H9 (cell line): ENCODE results near the gene CCL4L2. TPM values are rescaled to one million over a fixed set of nuclear protein-coding genes. Genes with fewer than 3 reads are reported as not detected.

ENCODE experiments used
- DNase-seq: peaks from one replicate; pipeline ENCODE4 v3.0.0-alpha.2; 2017
- H2AFZ ChIP-seq: one replicate; pipeline ENCODE4 v1.6.1; 2013; ENCODE audit warnings: mild to moderate bottlenecking, low read length, control low read depth, moderate library complexity
- H2AK5ac ChIP-seq: 2 replicates; pipeline ENCODE4 v1.6.1; 2013; ENCODE audit warnings: low read length, control low read depth, mixed read lengths; ENCODE audit not compliant: insufficient read length
- H2BK120ac ChIP-seq: one replicate; pipeline ENCODE4 v1.6.1; 2013; ENCODE audit warnings: low read depth, mild to moderate bottlenecking, low read length, control low read depth, inconsistent platforms; ENCODE audit not compliant: poor library complexity, severe bottlenecking
- H2BK12ac ChIP-seq: 2 replicates; pipeline ENCODE4 v1.6.1; 2013; ENCODE audit warnings: low read length, control low read depth, mixed read lengths, low read depth; ENCODE audit not compliant: insufficient read length
- H2BK15ac ChIP-seq: 2 replicates; pipeline ENCODE4 v1.6.1; 2013; ENCODE audit warnings: low read depth, low read length, control low read depth
- H2BK20ac ChIP-seq: one replicate; pipeline ENCODE4 v1.6.1; 2013; ENCODE audit warnings: low read depth, mild to moderate bottlenecking, low read length, control low read depth, inconsistent platforms; ENCODE audit not compliant: poor library complexity, severe bottlenecking
- H2BK5ac ChIP-seq: 2 replicates; pipeline ENCODE4 v1.6.1; 2013; ENCODE audit warnings: low read length, control low read depth, mixed read lengths; ENCODE audit not compliant: insufficient read length
- H3K14ac ChIP-seq: 2 replicates; pipeline ENCODE4 v1.6.1; 2013; ENCODE audit warnings: low read length, control low read depth; ENCODE audit not compliant: insufficient read depth
- H3K18ac ChIP-seq: 2 replicates; pipeline ENCODE4 v1.6.1; 2013; ENCODE audit warnings: low read depth, mild to moderate bottlenecking, mixed read lengths, low read length, control low read depth; ENCODE audit not compliant: insufficient read length
- H3K23ac ChIP-seq: 2 replicates; pipeline ENCODE4 v1.6.1; 2013; ENCODE audit warnings: low read length, control low read depth, mixed read lengths, low read depth; ENCODE audit not compliant: insufficient read length
- H3K23me2 ChIP-seq: 2 replicates; pipeline ENCODE4 v1.6.1; 2013; ENCODE audit warnings: low read depth, mild to moderate bottlenecking, mixed read lengths, low read length, control low read depth; ENCODE audit not compliant: insufficient read length, poor library complexity, severe bottlenecking
- H3K27ac ChIP-seq: 2 replicates; pipeline ENCODE4 v1.5.1; 2013; ENCODE audit warnings: low read length, control low read depth, mixed read lengths, low read depth; ENCODE audit not compliant: insufficient read length
- H3K27me3 ChIP-seq: 2 replicates; pipeline ENCODE4 v1.6.1; 2013; ENCODE audit warnings: low read length, control low read depth, inconsistent platforms; ENCODE audit not compliant: insufficient read depth
- H3K4ac ChIP-seq: 2 replicates; pipeline ENCODE4 v1.6.1; 2013; ENCODE audit warnings: low read depth, mild to moderate bottlenecking, control low read depth, inconsistent platforms, low read length, moderate library complexity
- H3K4me1 ChIP-seq: 2 replicates; pipeline ENCODE4 v1.6.1; 2013; ENCODE audit warnings: low read length, control low read depth, inconsistent platforms; ENCODE audit not compliant: insufficient read depth
- H3K4me2 ChIP-seq: 2 replicates; pipeline ENCODE4 v1.6.1; 2013; ENCODE audit warnings: low read length, control low read depth, mixed read lengths; ENCODE audit not compliant: insufficient read length, insufficient read depth
- H3K56ac ChIP-seq: 2 replicates; pipeline ENCODE4 v1.6.1; 2013; ENCODE audit warnings: low read depth, mild to moderate bottlenecking, mixed read lengths, low read length, control low read depth; ENCODE audit not compliant: insufficient read length
- H3K79me1 ChIP-seq: 2 replicates; pipeline ENCODE4 v1.6.1; 2013; ENCODE audit warnings: low read depth, mild to moderate bottlenecking, moderate library complexity, low read length, control low read depth, inconsistent platforms; ENCODE audit not compliant: insufficient read depth, poor library complexity, severe bottlenecking
- H3K79me2 ChIP-seq: 2 replicates; pipeline ENCODE4 v1.6.1; 2013; ENCODE audit warnings: low read length, control low read depth, inconsistent platforms; ENCODE audit not compliant: insufficient read depth
- H3K9ac ChIP-seq: 2 replicates; pipeline ENCODE4 v1.6.1; 2013; ENCODE audit warnings: low read length, control low read depth, mixed read lengths; ENCODE audit not compliant: insufficient read length; ENCODE audit errors: extremely low read depth
- H3K9me3 ChIP-seq: one replicate; pipeline ENCODE4 v1.6.1; 2013; ENCODE audit warnings: low read depth, low read length, inconsistent platforms; ENCODE audit not compliant: control insufficient read depth
- H3T11ph ChIP-seq: one replicate; pipeline ENCODE4 v1.6.1; 2013; ENCODE audit warnings: mild to moderate bottlenecking, low read length, control low read depth, inconsistent platforms
- H4K20me1 ChIP-seq: one replicate; pipeline ENCODE4 v1.6.1; 2013; ENCODE audit not compliant: control insufficient read depth, insufficient read length, insufficient read depth
- H4K5ac ChIP-seq: 2 replicates; pipeline ENCODE4 v1.6.1; 2013; ENCODE audit warnings: low read depth, mild to moderate bottlenecking, mixed read lengths, low read length, control low read depth; ENCODE audit not compliant: insufficient read length
- H4K8ac ChIP-seq: replicated peaks from 2 replicates; pipeline ENCODE4 v1.6.1; 2013; ENCODE audit warnings: low read length, control low read depth, mixed read lengths, low read depth; ENCODE audit not compliant: insufficient read length
- H4K91ac ChIP-seq: 2 replicates; pipeline ENCODE4 v1.6.1; 2013; ENCODE audit warnings: low read depth, mild to moderate bottlenecking, moderate library complexity, mixed read lengths, low read length, control low read depth; ENCODE audit not compliant: insufficient read length
- H3K27ac Mint-ChIP-seq, 3 experiments: 2 replicates in 2 of 3; 3 replicates in 1 of 3; pipeline ENCODE4 v1.8.0; 2020 to 2021; ENCODE audit warnings: mixed read lengths in 3 of 3, mild to moderate bottlenecking in 1 of 3, moderate library complexity in 1 of 3
- H3K27me3 Mint-ChIP-seq: 2 replicates; pipeline ENCODE4 v1.8.0; 2021; ENCODE audit warnings: low read depth, mild to moderate bottlenecking, moderate library complexity, mixed read lengths
- H3K36me3 Mint-ChIP-seq, 3 experiments: 2 replicates in 2 of 3; 3 replicates in 1 of 3; pipeline ENCODE4 v1.8.0; 2020 to 2021; ENCODE audit warnings: low read depth in 3 of 3, mixed read lengths in 3 of 3; ENCODE audit not compliant: insufficient read depth in 1 of 3
- H3K4me1 Mint-ChIP-seq, 2 experiments: 2 replicates each; pipeline ENCODE4 v1.8.0; 2020; ENCODE audit warnings: mixed read lengths in 2 of 2
- H3K4me3 Mint-ChIP-seq, 2 experiments: 2 replicates in 1 of 2; 3 replicates in 1 of 2; pipeline ENCODE4 v1.8.0; 2020 to 2021; ENCODE audit warnings: mild to moderate bottlenecking in 2 of 2, mixed read lengths in 2 of 2, moderate library complexity in 1 of 2
- H3K9me3 Mint-ChIP-seq, 2 experiments: 2 replicates in 1 of 2; 3 replicates in 1 of 2; pipeline ENCODE4 v1.8.0; 2020; ENCODE audit warnings: mild to moderate bottlenecking in 2 of 2, mixed read lengths in 2 of 2, moderate library complexity in 1 of 2
- WGBS: extraction: QIAGEN DNeasy Blood & Tissue Kit; methylation state at CpG from one replicate; pipeline ENCODE4 v1.1.7; 2013; ENCODE audit warnings: missing lambda C conversion rate, low lambda C conversion rate, mixed read lengths; ENCODE audit not compliant: insufficient read length; ENCODE audit errors: extremely low coverage; 5-methylcytosine and 5-hydroxymethylcytosine counted together
- total RNA-seq: library from RNA; stranded (reverse); gene quantifications from 2 replicates; pipeline ENCODE4 v1.2.1, GENCODE V29; 2021
- TF ChIP-seq, protein P1 (sequence below): fragments of 200-600 bp; sonication (generic); conservative IDR thresholded peaks from 3 replicates; pipeline ENCODE4 v1.8.0; 2021; ENCODE audit warnings: antibody characterized with exemption, mild to moderate bottlenecking

CCL4L2 gene
- total RNA-seq, 1 experiment from 2014 or later = not detected

GRCh38 chr17:36184023-36184765, 26.7 kb upstream of the CCL4L2 start:
- H3K4me3 Mint-ChIP-seq = peak overlapping the region; percentile 72 to 81
- H3K4me2 ChIP-seq = no peak overlapping the region
- TF ChIP-seq, protein P1, sequence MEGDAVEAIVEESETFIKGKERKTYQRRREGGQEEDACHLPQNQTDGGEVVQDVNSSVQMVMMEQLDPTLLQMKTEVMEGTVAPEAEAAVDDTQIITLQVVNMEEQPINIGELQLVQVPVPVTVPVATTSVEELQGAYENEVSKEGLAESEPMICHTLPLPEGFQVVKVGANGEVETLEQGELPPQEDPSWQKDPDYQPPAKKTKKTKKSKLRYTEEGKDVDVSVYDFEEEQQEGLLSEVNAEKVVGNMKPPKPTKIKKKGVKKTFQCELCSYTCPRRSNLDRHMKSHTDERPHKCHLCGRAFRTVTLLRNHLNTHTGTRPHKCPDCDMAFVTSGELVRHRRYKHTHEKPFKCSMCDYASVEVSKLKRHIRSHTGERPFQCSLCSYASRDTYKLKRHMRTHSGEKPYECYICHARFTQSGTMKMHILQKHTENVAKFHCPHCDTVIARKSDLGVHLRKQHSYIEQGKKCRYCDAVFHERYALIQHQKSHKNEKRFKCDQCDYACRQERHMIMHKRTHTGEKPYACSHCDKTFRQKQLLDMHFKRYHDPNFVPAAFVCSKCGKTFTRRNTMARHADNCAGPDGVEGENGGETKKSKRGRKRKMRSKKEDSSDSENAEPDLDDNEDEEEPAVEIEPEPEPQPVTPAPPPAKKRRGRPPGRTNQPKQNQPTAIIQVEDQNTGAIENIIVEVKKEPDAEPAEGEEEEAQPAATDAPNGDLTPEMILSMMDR = no peak
- no peak overlapping the region for H3K9ac ChIP-seq
- DNase-seq = no peak
- no peaks in the 10 kb centered on the region; the same call in 1 of the 2 replicates for H3K4me1 ChIP-seq
- H4K91ac ChIP-seq = no peak overlapping the region
- no peak overlapping the region for H3K27ac Mint-ChIP-seq
- no peaks in the 10 kb centered on the region for H3K79me2 ChIP-seq
- peaks cover 0 to 3% (median 0%) of the 10 kb centered on the region in 3 experiments; a peak in 2 of 7 replicates for H3K36me3 Mint-ChIP-seq
- no peak overlapping the region for H2BK5ac ChIP-seq
- H3K27ac ChIP-seq = no peak overlapping the region
- no peaks in the 10 kb centered on the region for H3K9me3 Mint-ChIP-seq
- H3K27me3 Mint-ChIP-seq = peaks cover 44% of the 10 kb centered on the region
- H2AFZ ChIP-seq = no peak overlapping the region
- no peak overlapping the region for H2BK15ac ChIP-seq
- no peak overlapping the region for H2BK20ac ChIP-seq
- H3K18ac ChIP-seq = no peak overlapping the region
- H4K20me1 ChIP-seq = no peaks in the 10 kb centered on the region
- H3K4ac ChIP-seq = no peak overlapping the region
- H2BK12ac ChIP-seq = no peak overlapping the region
- no peak overlapping the region for H3K56ac ChIP-seq
- H4K5ac ChIP-seq = no peak overlapping the region
- WGBS = 100% methylated on average over 1 of the region's 12 CpGs
- H2BK120ac ChIP-seq = no peak overlapping the region
- no peak overlapping the region for H3K23ac ChIP-seq
- no peak overlapping the region for H3K14ac ChIP-seq
- no peak overlapping the region for H4K8ac ChIP-seq
- H2AK5ac ChIP-seq = no peak overlapping the region
- peaks cover 9% of the 10 kb centered on the region; the same call in 1 of the 2 replicates for H3K27me3 ChIP-seq
- no peak overlapping the region for H3T11ph ChIP-seq
- no peaks in the 10 kb centered on the region for H3K9me3 ChIP-seq
- H3K23me2 ChIP-seq = peaks cover 15% of the 10 kb centered on the region
- H3K79me1 ChIP-seq = no peaks in the 10 kb centered on the region
- H3K4me1 Mint-ChIP-seq = peaks cover 4 to 9% of the 10 kb centered on the region in 2 experiments
